AG09309 (cell line): Measurements from ENCODE around the gene TTLL12.

ENCODE experiments used
- DNase-seq: peaks from one replicate; pipeline ENCODE4 v3.0.0-alpha.2; 2010; ENCODE audit warnings: low read depth
- H3K4me3 ChIP-seq: 2 replicates; pipeline ENCODE4 v1.5.1; 2011; ENCODE audit warnings: mild to moderate bottlenecking, low read depth, low read length, moderate library complexity; ENCODE audit not compliant: control insufficient read depth
- TF ChIP-seq, protein P1 (sequence below): IDR thresholded peaks from 2 replicates; pipeline ENCODE4 v1.5.1; 2011; ENCODE audit warnings: mild to moderate bottlenecking, low read depth, low read length, inconsistent platforms; ENCODE audit not compliant: insufficient read depth, control insufficient read depth; ENCODE audit errors: missing control alignments

Gene TTLL12

DNA sequence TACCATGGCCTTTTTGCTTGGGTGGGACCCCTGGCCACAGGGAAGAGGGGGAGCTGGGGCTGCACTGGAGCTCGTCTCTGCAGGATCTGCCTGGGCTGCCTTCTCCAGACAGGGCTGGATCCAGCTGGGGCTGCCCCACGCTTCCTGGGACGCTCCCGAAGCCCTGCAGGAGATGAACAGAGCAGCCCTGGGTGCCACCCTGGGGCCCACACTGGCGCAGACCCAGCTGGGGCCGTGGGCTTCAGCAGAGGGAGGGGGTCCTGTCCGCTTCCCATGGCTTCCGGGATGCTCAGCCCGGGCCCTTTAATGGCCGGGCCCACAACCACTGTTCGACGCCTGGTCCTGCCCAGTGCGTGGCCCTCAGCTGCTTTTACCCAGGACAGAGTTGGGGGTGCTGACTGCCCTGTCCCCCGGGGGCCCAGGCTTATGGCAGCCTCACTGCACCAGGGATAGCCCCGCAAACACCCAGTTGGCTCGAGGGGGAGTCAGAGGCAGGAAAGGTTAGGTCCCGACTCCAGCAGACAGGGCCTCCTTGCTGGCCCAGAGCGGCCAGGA, 23.6 kb downstream of the TTLL12 start:
- TF ChIP-seq, protein P1, sequence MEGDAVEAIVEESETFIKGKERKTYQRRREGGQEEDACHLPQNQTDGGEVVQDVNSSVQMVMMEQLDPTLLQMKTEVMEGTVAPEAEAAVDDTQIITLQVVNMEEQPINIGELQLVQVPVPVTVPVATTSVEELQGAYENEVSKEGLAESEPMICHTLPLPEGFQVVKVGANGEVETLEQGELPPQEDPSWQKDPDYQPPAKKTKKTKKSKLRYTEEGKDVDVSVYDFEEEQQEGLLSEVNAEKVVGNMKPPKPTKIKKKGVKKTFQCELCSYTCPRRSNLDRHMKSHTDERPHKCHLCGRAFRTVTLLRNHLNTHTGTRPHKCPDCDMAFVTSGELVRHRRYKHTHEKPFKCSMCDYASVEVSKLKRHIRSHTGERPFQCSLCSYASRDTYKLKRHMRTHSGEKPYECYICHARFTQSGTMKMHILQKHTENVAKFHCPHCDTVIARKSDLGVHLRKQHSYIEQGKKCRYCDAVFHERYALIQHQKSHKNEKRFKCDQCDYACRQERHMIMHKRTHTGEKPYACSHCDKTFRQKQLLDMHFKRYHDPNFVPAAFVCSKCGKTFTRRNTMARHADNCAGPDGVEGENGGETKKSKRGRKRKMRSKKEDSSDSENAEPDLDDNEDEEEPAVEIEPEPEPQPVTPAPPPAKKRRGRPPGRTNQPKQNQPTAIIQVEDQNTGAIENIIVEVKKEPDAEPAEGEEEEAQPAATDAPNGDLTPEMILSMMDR: no peak
- no peak for DNase-seq

DNA sequence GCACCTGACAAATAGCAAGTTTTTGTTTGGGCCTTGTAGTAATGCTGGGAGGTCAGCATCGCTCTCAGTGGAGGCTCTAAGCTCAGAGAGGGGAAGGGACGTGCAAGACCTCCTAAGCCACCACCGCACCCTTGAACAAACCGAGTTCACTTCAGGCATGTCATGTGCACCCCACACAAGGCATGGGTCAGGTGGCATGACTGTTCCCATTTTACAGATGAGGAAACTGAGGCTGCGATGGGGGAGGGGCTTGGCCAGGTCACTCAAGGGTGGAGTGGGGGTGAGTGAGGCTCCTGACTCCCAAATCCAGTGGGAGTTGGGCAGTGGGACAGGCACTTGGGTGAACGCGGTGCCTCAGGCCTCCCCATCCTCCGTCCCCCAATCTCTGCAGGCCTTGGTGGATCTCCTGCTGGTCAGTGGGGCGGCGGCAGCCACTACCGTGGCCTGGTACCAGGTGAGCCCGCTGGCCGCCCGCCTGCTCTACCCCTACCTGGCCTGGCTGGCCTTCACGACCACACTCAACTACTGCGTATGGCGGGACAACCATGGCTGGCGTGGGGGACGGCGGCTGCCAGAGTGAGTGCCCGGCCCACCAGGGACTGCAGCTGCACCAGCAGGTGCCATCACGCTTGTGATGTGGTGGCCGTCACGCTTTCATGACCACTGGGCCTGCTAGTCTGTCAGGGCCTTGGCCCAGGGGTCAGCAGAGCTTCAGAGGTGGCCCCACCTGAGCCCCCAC, 24.4 kb downstream of the TTLL12 start:
- H3K4me3 ChIP-seq: no peak overlapping the region
- TF ChIP-seq, protein P1: no peak
- DNase-seq: no peak

More for the DNA sequence above, 23.6 kb downstream of the TTLL12 start:
- H3K4me3 ChIP-seq: no peak overlapping the region

DNA sequence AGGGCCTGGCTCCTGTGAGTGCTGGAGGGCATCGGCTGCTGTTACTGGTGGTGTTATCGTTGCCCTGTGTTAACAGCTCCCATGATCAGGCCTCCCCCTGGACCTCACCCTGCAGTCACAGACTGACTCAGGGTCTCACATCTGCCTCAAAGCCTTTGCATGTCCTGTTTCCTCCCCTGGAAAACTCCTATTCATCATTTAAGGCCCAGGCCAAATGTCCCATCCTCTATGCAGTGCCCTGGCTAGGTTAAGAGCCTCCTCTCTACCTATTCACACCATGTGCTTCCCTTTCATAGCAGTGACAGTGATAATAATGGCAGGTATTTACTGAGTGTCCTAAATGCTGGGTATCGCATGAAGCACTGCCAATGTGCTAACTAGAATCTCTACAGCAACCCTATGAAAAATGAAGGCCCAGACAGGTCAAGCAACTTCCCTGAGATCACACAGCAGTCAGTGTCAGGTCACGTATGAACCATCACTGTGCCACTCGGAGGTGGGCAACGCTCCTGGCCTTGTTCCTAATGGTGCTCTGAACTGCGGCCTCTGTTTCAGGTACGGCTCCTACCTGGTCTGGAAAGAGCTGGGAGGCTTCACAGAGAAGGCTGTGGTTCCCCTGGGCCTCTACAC, 26.3 kb downstream of the TTLL12 start:
- no peak for DNase-seq
- H3K4me3 ChIP-seq: no peak overlapping the region
- TF ChIP-seq, protein P1: no peak

DNA sequence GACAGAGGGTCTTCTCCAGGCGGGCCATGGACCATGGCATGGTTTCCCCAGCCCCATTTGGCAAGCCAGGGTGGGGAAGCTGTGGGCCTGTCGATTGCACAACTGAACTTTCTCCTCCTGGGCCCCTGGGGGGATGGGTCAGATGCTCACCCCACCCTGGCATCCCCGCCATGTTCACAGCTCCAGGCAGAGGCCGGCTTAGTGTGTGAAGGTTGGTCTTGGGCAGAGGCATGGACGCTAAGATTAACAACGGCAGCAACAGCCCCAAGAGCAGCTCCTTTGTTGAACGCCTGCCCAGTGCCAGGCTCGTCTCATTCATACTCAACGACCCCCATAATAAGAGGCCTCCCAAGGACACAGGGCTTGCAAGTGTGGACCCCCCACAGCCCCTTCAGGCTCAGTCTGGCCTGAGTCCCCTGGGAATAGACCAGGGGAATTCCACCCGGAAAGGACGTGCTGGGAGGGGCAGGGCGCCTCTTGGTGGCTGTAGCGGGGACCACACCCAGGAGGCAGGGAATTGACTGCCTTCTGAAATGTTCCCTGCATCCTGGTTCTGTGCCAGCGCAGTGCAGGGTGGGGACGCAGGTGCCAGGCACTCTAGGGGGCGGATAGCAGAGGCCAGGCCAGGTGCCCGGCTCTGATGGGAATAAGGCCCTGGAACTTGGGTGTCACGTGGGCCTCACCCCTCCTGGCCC, 27.3 kb downstream of the TTLL12 start:
- no peak overlapping the region for H3K4me3 ChIP-seq
- TF ChIP-seq, protein P1: no peak
- no peak for DNase-seq

DNA sequence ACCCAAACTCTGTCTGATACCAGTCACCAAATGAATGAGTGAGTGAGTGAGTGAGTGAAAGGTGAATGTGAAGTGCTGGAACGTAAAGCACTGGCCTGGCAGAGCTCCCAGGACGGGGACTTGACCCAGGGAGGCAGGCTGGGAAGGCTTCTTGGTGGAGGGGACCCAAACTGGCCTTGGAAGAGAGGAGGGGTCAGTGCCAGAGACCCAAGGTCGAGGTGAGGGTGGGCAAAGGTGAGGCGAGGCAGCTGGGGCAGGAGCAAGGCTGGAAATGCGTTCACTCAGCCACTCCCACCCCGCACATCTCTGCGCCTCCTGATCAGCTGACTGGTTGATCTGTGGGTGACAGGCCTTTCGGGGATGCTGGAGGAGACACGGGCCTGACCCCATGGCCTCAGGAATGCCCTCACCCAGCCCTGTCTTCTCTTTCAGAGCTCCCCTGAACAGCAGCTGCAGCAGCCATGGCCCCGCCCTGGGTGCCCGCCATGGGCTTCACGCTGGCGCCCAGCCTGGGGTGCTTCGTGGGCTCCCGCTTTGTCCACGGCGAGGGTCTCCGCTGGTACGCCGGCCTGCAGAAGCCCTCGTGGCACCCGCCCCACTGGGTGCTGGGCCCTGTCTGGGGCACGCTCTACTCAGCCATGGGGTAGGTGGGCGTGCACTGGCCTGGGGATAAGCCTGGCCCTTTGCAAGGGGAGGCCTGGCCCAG, 28.0 kb downstream of the TTLL12 start:
- no peak for DNase-seq
- TF ChIP-seq, protein P1: no peak
- no peak overlapping the region for H3K4me3 ChIP-seq
